GM19467 (cell line): ENCODE data around the gene MYO3A.
"Not testable (repeated sequence)": the region's sequence is repeated elsewhere in the genome, so short reads cannot be mapped to it uniquely, and the experiment has no call there.

Experiments used
- ATAC-seq: cut with Tn5 transposase; IDR thresholded peaks from one replicate; pipeline ENCODE4 v1.9.1; 2021; ENCODE audit warnings: mild to moderate bottlenecking, moderate library complexity; ENCODE audit not compliant: unreplicated experiment

MYO3A gene

GRCh38 chr10:25972631-25973030, 38.6 kb downstream of the MYO3A start:
- ATAC-seq, result no peak

GRCh38 chr10:25974897-25975459, 40.9 kb downstream of the MYO3A start:
- no peak for ATAC-seq

GRCh38 chr10:25978771-25979170, 44.7 kb downstream of the MYO3A start:
- ATAC-seq, result no peak

- no peak for ATAC-seq
These were observed 48.1 kb downstream of the MYO3A start for GRCh38 chr10:25982107-25982506.

- ATAC-seq, result no peak
These were observed 54.6 kb downstream of the MYO3A start for GRCh38 chr10:25988583-25988982.

- ATAC-seq, result no peak
These were observed 55.9 kb downstream of the MYO3A start for GRCh38 chr10:25989951-25990350.

GRCh38 chr10:25999295-25999981, 65.4 kb downstream of the MYO3A start:
- ATAC-seq, result no peak

- no peak for ATAC-seq
These were observed 66.9 kb downstream of the MYO3A start for GRCh38 chr10:26000971-26001370.

- not testable (repeated sequence) for ATAC-seq
These were observed 68.4 kb downstream of the MYO3A start for GRCh38 chr10:26002466-26002865.

GRCh38 chr10:26015092-26015491, 81.1 kb downstream of the MYO3A start:
- no peak for ATAC-seq

GRCh38 chr10:26022831-26023230, 88.8 kb downstream of the MYO3A start:
- ATAC-seq, result no peak

- ATAC-seq, result no peak
These were observed 90.3 kb downstream of the MYO3A start for GRCh38 chr10:26024303-26024702.

GRCh38 chr10:26025523-26025922, 91.5 kb downstream of the MYO3A start:
- ATAC-seq, result no peak

- ATAC-seq, result no peak
These were observed 95.8 kb downstream of the MYO3A start for GRCh38 chr10:26029858-26030257.

- no peak for ATAC-seq
These were observed 97.3 kb downstream of the MYO3A start for GRCh38 chr10:26031300-26031699.

- no peak for ATAC-seq
These were observed 109.4 kb downstream of the MYO3A start for GRCh38 chr10:26043469-26043868.

- ATAC-seq, result no peak
These were observed 110.2 kb downstream of the MYO3A start for GRCh38 chr10:26044141-26044749.

- ATAC-seq, result no peak
These were observed 112.2 kb downstream of the MYO3A start for GRCh38 chr10:26046073-26046700.

- no peak for ATAC-seq
These were observed 114.7 kb downstream of the MYO3A start for GRCh38 chr10:26048756-26049155.

GRCh38 chr10:26052326-26052725, 118.3 kb downstream of the MYO3A start:
- no peak for ATAC-seq

GRCh38 chr10:26057466-26057865, 123.4 kb downstream of the MYO3A start:
- ATAC-seq, result no peak

- no peak for ATAC-seq
These were observed 130.1 kb downstream of the MYO3A start for GRCh38 chr10:26064106-26064505.
